SKM-1 (cell line): ENCODE results near the gene ATAD2B.

ENCODE experiments used
- DNase-seq: peaks from one replicate; lab custom pipeline; 2025; ENCODE audit not compliant: unreplicated experiment; lab: John Stamatoyannopoulos, UW

The ATAD2B gene

DNA sequence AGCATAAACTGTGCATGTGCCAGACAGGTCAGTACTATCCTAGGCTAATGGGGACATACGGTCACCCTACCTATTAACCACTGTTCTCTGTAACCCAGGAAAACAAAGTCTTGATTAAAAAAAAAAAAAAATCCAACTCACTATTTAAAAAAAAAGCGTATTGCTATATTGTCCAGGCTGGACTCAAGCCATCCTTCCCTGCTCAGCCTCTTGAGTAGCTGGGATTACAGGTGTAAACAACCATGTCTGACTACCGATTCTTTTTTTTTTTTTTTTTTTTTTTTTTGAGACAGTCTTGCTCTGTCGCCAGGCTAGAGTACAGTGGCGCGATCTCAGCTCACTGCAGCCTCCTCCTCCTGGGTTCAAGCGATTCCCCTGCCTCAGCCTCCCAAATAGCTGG lies 11.6 kb downstream of the ATAD2B start:
- no peak for DNase-seq

GRCh38 chr2:23912054-23912453 lies 14.9 kb downstream of the ATAD2B start:
- DNase-seq = no peak

DNA sequence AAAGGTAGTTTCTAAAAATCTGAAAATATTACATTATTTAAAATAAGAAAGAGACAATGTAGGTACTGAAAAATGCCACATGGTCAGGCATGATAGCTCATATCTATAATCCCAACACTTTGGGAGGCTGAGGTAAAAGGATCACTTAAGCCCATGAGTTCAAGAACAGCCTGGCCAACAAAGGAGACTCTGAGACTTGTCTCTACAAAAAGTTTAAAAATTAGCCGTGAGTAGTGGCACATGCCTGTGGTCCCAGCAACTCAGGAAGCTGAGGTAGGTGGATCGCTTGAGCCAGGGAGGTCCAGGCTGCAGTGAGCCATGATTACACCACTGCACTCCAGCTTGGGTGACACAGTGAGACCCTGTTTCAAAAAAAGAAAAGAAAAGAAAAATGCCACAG lies 21.8 kb downstream of the ATAD2B start:
- no peak for DNase-seq

GRCh38 chr2:23904692-23905091 lies 22.2 kb downstream of the ATAD2B start:
- no peak for DNase-seq

DNA sequence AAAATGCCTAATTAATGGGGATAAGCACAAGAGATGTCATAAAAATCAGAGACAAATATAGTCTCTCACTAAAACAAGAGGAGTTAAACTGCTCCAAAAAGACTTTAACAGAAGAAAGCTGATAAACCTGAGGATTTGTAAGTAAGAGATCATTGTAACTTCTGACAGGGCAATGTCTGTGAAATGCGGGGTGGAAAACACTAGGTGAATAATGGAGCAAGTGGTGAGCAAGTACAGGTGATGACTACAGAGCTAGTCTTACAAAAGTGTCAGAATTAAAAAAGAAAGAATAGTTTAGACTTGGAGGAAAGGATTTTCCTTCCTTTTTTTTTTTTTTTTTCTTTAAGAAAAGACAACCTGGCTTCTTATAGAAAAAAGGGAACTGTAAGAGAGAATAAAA lies 22.7 kb downstream of the ATAD2B start:
- DNase-seq = no peak

- no peak for DNase-seq
Observed at GRCh38 chr2:23903034-23903433, 23.9 kb downstream of the ATAD2B start.

DNA sequence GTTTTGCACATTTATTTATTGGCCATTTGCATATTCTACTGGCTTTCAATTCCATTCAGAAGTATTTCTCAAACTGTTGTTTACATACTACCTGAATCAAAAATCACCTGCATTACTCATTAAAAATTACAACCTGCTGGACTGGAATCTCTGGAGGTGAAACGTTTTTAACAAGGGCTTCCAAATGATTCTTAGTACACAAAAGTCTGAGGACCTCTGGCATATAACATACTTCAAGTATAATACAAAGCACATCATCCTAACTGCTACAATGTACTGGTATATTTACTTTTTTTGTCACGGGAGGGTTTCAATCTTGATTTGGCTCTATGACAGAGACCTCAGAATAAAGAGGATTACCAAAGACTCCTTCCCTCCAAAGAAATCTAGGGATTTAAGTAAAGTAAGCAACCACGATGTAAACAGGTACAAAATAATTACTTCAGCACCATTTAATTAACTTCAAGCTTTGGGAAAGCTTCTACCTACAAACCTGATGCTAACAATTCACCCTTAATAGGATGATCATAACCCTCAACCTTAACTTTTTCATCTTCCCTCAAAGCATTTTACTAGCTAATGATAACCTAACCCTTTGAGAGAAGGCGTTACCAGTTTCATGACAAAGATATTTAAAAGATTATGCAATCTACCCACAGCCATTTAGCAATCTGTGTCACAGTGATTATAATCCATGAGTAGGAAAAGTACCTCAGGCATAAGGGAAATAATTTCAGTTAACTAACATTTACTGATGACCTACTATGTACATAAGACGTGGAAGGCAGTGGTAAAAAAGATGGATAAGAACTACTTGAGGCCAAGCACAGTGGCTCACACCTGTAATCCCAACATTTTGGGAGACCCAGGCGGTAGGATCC lies 24.7 kb downstream of the ATAD2B start:
- DNase-seq = peak; percentile 43

DNA sequence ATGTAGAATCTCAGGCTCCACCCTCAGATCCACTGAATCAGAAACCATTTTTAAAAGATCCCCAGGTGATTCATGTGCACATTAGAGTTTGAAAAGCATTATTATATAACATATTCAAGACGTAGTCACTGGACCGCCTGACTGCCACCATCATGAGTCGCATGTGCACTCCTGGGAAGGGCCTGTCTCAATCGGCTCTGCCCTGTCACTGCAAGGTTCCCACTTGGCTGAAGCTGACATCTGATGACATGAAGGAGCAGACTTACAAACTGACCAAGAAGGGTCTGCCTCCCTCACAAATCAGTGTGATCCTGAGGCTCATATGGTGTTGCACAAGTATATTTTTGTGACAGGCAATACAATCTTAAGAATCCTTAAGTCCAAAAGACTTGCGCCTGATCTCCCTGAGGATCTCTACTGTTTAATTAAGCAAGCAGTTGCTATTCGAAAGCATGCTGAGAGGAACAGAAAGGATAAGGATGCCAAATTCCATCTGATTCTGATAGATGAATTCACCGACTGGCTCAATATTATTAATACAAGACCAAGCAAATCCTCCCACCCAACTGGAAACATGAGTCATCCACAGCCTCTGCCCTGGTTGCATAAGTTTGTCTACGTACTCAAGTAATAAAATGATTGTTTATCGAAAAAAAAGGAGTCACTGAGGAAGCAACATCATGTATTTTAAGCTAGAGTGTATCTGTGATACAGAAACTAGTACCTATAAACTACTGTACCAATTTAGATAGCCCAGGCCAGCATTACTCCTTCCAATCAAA lies 26.2 kb downstream of the ATAD2B start:
- no peak for DNase-seq

DNA sequence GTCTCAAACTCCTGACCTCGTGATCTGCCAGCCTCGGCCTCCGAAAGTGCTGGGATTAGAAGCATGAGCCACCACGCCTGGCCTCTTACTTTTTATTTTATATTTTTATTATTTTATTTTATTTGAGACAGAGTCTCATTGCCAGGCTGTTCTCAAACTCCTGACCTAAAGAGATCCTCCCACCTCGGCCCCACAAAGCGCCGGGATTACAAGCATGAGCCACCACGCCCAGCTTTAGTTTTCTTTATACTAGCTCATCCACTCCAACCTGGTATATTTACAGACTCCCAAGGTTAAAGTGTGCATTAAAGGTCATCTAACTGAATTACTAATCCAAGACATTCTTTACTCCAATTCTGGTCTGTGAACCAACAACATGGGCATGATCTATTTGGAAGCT lies 26.8 kb downstream of the ATAD2B start:
- no peak for DNase-seq

DNA sequence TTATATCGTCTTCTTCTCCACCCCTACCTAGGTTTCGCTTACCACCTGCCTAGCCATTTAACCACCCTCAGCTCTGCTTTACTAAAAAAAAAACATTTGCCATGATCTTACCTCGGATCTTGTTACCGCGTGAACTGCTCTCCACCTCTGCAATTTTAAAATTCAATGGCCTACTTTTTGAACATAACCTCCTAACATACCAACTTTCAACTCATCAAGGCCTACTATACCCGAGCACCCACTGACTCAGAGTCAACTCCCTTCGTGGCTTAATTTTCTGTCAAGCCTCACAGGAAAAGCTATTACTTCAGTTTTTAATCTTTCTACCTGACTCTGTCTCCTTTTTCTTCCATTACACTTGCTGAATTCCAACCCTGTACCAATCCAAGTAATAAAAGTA lies 55.7 kb downstream of the ATAD2B start:
- no peak for DNase-seq

DNA sequence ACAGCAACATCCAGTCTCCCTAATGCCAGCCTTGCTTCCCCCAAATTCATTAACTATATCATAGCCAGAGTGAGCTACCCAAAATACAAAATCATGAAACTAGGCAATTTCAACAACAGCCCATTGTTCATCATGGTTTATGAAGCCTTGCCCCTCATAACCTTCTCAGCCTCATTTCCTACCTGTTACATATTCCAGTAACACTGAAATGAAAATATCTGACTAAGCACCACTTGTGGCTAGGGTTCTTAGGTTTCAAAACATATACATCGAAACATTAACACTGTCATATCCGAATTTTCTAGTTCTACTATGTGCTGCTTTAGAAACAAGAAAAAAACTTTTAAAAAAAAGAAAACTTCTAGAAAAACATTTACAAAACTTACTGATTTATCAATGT lies 59.5 kb downstream of the ATAD2B start:
- DNase-seq = no peak

DNA sequence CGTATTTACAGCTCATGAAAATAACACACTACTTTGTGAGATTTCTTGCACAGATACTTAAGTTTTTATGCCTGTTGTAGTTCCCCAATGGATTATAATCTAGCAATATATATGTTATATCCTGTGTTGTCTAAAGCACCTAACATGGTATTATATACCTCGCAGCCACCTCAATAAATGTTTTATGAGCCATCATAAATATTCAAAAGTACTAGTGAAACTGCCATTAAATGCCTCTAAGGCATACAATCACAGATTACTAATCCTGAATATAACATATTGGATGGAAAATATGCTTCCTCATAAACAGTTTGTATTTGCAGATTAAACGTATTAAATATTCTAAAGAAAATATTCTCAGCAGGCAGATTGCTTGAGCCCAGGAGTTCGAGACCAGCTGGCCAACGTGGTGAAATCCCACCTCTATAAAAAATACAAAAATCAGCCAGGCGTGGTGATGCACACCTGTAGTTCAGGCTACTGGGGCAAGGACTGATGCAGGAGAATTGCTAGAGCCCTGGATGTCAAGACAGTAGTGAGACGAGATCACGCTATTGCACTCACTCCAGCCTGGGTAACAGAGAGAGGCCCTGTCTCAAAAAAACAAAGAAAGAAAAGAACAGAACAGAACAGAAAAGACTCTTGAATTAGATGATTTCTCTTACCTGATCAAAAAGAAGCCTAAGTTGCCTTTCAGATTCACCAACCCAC lies 64.1 kb downstream of the ATAD2B start:
- no peak for DNase-seq

DNA sequence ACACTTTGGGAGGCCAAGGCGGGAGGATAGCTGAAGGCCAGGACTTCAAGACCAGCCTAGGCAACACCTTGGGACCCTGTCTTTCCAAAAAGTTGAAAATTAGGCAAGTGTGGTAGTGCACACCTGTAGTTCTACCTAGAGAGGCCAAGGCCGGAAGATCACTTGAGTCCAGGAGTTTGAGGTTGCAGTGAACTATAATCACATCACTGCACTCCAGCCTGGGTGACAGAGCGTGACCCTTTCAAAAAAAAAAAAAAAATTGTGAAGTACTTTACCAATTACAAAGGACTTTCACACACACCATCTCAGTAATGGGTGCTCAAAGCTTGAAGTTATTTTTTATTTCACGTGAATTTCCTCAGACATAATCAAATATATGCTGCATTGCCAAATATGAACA lies 65.0 kb downstream of the ATAD2B start:
- DNase-seq = no peak

- DNase-seq = no peak
Observed at GRCh38 chr2:23859983-23860382, 66.9 kb downstream of the ATAD2B start.

GRCh38 chr2:23859234-23859633 lies 67.7 kb downstream of the ATAD2B start:
- no peak for DNase-seq

DNA sequence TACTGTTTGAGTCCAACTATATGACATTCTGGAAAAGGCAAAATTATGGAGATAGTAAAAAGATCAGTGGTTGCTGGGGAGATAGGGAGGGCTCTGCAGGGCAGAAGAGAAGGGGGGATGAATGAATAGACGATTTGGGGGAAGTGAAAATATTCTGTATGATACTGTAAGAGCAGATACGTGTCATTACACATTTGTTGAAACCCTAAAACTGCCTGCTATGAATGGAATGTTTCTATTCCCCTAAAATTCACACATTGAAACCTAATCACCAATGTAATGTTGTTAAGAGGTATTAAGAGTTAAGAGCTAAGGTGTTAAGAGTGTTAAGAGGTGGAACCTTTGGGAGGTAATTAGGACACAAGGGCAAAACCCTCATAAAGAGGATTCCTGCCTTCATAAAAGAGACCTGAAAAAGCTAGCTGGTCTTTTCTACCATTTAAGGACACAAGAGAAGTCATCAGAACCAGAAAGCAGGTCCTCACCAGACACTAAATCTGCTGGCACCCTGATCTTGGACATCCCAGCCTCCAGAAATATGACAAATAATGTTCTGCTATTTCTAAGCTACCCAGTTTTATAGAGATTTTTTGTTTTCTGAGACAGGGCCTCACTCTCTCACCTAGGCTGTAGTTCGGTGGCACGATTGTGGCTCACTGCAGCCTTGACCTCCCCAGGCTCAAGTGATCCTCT lies 76.2 kb downstream of the ATAD2B start:
- DNase-seq = no peak

- no peak for DNase-seq
Observed at GRCh38 chr2:23844905-23845304, 82.0 kb downstream of the ATAD2B start.

- no peak for DNase-seq
Observed at GRCh38 chr2:23843051-23843976, 83.6 kb downstream of the ATAD2B start.

- DNase-seq = no peak
Observed at GRCh38 chr2:23839919-23840578, 86.9 kb downstream of the ATAD2B start.

DNA sequence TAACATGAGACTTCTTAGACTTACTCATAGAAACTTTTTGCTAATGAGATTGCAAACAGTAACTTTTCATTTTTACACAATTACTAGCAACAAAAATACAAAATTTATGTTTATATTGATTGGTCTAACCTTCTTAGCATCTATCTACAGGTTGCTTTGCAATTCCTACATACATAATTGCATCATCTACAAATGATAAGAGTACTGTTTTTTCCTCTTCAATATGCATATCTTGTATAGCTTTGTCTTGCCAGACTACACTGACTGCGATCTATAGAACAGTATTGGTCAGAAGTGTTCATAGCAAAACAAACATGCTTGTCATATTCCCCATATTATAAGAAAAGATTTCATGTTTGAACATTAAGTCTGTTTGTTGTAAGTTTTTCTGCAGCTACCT lies 87.9 kb downstream of the ATAD2B start:
- DNase-seq = no peak
